GM19239 (cell line): ENCODE data around the gene ING5.
"Not testable (repeated sequence)": the region's sequence is repeated elsewhere in the genome, so short reads cannot be mapped to it uniquely, and the experiment has no call there.

Experiments
- DNase-seq: peaks from one replicate; pipeline ENCODE4 v3.0.0; 2011; ENCODE audit warnings: low spot score; ENCODE audit not compliant: insufficient read length
- FAIRE-seq: peaks from 2 replicates; lab custom pipeline; 2011; peaks lifted over from hg19 to GRCh38; lab: Jason Lieb, UNC

The ING5 gene

GRCh38 chr2:241753493-241753892, 51.7 kb downstream of the ING5 start:
- DNase-seq = no peak
- FAIRE-seq = no peak

GRCh38 chr2:241754042-241754441, 52.2 kb downstream of the ING5 start:
- no peak for DNase-seq
- FAIRE-seq = no peak

GRCh38 chr2:241755166-241755565, 53.3 kb downstream of the ING5 start:
- FAIRE-seq (no peak), DNase-seq (no peak)

- FAIRE-seq (no peak), DNase-seq (no peak)
These were observed 53.9 kb downstream of the ING5 start for GRCh38 chr2:241755777-241756176.

GRCh38 chr2:241759067-241759807, 57.4 kb downstream of the ING5 start:
- no peak for DNase-seq
- no peak for FAIRE-seq

- FAIRE-seq, DNase-seq: not testable (repeated sequence)
These were observed 58.1 kb downstream of the ING5 start for GRCh38 chr2:241759893-241760292.

- no peak for FAIRE-seq
- DNase-seq = no peak
These were observed 58.5 kb downstream of the ING5 start for GRCh38 chr2:241760301-241760771.

GRCh38 chr2:241762321-241762932, 60.6 kb downstream of the ING5 start:
- no peak for DNase-seq
- FAIRE-seq = no peak

- FAIRE-seq = no peak
- no peak for DNase-seq
These were observed 61.1 kb downstream of the ING5 start for GRCh38 chr2:241762933-241763369.

- FAIRE-seq (no peak), DNase-seq (no peak)
These were observed 61.9 kb downstream of the ING5 start for GRCh38 chr2:241763551-241764274.

- DNase-seq = no peak
- no peak for FAIRE-seq
These were observed 62.7 kb downstream of the ING5 start for GRCh38 chr2:241764275-241765241.

- FAIRE-seq (no peak), DNase-seq (peak; percentile 1)
These were observed 65.8 kb downstream of the ING5 start for GRCh38 chr2:241767464-241768250.

- FAIRE-seq = no peak
These were observed 66.4 kb downstream of the ING5 start for GRCh38 chr2:241768251-241768711.

GRCh38 chr2:241768850-241769249, 67.0 kb downstream of the ING5 start:
- DNase-seq = no peak
- no peak for FAIRE-seq

More at GRCh38 chr2:241768251-241768711, 66.4 kb downstream of the ING5 start:
- DNase-seq = peak; percentile 1

GRCh38 chr2:241769819-241770184, 68.0 kb downstream of the ING5 start:
- FAIRE-seq (no peak), DNase-seq (peak; percentile 1)

- FAIRE-seq = no peak
- peak; percentile 7 for DNase-seq
These were observed 68.5 kb downstream of the ING5 start for GRCh38 chr2:241770185-241770935.

GRCh38 chr2:241770936-241771285, 69.1 kb downstream of the ING5 start:
- FAIRE-seq = no peak

GRCh38 chr2:241771286-241772062, 69.6 kb downstream of the ING5 start:
- peak; percentile 7 for DNase-seq

More at GRCh38 chr2:241770936-241771285, 69.1 kb downstream of the ING5 start:
- no peak for DNase-seq

More at GRCh38 chr2:241771286-241772062, 69.6 kb downstream of the ING5 start:
- FAIRE-seq = no peak
